ENCODE measurements around the gene IL12A.

DNA sequence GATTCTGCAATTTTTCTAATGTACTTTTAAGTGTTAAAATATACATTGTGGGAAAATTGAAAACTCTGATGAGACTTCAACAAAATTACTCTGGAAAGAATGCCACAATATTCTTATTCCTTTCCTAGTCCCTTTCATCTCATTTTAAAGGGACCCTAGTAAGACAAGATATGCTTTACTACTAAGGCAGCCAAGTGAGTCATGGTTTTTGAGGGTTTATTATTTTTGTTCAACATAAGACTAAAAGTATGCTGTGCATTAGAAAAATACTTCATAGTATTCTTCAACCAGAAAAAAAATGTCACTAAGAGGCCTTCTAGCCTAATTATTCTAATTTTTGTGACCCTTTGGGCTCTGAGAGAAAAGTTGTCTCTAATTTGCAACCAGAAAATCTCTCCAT, 7.4 kb downstream of the IL12A start:
- no peak for TF ChIP-seq POLR2A (IDR thresholded peaks at IDR 0.05)
- TF ChIP-seq, protein P1, sequence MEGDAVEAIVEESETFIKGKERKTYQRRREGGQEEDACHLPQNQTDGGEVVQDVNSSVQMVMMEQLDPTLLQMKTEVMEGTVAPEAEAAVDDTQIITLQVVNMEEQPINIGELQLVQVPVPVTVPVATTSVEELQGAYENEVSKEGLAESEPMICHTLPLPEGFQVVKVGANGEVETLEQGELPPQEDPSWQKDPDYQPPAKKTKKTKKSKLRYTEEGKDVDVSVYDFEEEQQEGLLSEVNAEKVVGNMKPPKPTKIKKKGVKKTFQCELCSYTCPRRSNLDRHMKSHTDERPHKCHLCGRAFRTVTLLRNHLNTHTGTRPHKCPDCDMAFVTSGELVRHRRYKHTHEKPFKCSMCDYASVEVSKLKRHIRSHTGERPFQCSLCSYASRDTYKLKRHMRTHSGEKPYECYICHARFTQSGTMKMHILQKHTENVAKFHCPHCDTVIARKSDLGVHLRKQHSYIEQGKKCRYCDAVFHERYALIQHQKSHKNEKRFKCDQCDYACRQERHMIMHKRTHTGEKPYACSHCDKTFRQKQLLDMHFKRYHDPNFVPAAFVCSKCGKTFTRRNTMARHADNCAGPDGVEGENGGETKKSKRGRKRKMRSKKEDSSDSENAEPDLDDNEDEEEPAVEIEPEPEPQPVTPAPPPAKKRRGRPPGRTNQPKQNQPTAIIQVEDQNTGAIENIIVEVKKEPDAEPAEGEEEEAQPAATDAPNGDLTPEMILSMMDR (IDR thresholded peaks at IDR 0.05 in 4 of 5, conservative IDR thresholded peaks at IDR 0.05 in 1 of 5): no peak

Data from gastrocnemius medialis (tissue), 4 donors.